ENCODE measurements around the gene ID1.
"Not testable (repeated sequence)": the region's sequence is repeated elsewhere in the genome, so short reads cannot be mapped to it uniquely, and the experiment has no call there.

Gene ID1

DNA sequence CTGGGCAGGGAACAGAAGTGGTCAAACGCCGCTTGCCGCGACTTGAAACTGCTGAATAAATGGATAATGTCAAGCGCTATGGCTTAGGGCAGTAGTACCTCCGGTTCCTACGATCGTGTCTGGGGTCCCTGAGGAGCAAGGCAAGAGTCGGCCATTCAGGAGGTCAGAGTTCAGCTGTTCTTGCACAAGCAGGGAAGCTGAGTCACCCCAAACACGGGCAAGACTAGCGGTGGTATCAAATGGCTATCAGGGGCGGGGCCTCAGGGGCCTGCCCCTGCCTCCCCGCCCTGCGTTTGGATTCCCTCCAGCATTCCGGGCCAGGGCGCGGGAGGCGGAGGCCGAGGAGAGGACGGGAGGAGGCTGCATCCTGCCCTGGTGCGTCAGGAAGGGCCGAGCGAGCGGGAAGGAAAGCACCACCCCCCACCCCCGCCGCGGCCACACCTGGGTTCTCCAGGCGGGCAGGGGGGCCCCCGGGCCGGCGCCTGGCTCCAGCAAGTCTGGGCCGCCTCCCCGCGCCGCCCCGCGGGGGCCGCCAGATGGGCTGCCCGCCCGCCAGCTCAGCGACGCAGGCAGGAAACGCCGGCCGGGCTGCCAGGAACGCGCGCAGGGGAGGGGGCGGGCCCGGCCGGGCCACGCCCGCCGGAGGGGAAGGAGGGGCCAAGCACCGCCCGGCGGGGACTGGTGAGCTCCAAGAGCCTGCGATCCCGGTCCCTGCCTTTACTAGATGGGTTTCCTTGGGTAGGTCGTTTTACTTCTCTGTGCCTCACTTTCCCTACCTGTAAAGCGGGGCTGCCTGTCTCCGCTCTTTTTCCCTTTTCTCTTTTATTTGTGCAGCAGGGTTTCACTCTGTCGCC is 32.2 kb upstream of the ID1 start:
- FAIRE-seq (peak; percentile 63), DNase-seq (ENCODE audit: insufficient read length, low spot score) (peak; percentile 96)

- no peak for DNase-seq (ENCODE audit: insufficient read length, low spot score)
- FAIRE-seq = no peak
Measured at GRCh38 chr20:31573555-31574321, 31.4 kb upstream of the ID1 start.

GRCh38 chr20:31574986-31575385 is 30.1 kb upstream of the ID1 start:
- not testable (repeated sequence) for DNase-seq (ENCODE audit: insufficient read length, low spot score); FAIRE-seq

DNA sequence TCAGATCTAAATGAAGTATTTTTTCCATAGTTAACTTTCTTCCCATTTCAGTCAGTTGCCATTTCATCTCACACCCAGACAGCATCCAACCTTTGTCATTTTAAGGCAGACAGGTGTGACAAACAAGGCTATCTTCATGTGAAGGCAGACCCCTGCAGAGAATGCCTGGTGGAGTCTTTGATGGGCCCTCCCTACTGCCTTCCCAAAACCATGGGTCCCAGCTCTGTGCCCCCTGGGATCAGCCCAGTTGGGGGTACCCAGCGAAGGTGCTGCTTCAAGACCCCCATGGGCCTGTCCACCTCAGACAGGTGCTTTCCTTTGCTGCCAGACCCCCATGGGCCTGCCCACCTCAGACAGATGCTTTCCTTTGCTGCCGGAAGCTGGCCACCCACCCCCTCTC is 28.3 kb upstream of the ID1 start:
- DNase-seq (ENCODE audit: insufficient read length, low spot score) = no peak
- no peak for FAIRE-seq

GRCh38 chr20:31577194-31577593 is 27.9 kb upstream of the ID1 start:
- FAIRE-seq (no peak), DNase-seq (ENCODE audit: insufficient read length, low spot score) (no peak)

DNA sequence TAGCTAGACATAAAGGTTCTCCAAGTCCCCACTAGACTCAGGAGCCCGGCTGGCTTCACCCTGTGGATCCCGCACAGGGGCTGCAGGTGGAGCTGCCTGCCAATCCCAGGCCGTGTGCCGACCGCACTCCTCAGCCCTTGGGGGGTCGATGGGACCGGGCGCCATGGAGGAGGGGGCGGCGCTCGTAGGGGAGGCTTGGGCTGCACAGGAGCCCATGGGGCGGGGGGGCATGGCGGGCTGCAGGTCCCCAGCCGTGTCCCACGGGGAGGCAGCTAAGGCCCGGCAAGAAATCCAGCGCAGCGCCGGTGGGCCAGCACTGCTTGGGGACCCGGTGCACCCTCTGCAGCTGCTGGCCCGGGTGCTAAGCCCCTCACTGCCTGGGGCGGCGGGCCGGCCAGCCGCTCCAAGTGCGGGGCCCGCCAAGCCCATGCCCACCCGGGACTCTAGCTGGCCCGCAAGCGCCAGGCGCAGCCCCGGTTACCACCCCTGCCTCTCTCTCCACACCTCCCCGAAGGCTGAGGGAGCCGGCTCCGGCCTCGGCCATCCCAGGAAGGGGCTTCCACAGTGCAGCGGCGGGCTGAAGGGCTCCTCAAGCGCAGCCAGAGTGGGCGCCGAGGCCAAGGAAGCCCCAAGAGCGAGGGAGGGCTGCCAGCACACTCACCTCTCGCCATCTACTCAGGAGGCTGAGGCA is 26.5 kb upstream of the ID1 start:
- FAIRE-seq (no peak), DNase-seq (ENCODE audit: insufficient read length, low spot score) (no peak)

GRCh38 chr20:31579245-31579644 is 25.8 kb upstream of the ID1 start:
- FAIRE-seq = no peak
- DNase-seq (ENCODE audit: insufficient read length, low spot score) = no peak

DNA sequence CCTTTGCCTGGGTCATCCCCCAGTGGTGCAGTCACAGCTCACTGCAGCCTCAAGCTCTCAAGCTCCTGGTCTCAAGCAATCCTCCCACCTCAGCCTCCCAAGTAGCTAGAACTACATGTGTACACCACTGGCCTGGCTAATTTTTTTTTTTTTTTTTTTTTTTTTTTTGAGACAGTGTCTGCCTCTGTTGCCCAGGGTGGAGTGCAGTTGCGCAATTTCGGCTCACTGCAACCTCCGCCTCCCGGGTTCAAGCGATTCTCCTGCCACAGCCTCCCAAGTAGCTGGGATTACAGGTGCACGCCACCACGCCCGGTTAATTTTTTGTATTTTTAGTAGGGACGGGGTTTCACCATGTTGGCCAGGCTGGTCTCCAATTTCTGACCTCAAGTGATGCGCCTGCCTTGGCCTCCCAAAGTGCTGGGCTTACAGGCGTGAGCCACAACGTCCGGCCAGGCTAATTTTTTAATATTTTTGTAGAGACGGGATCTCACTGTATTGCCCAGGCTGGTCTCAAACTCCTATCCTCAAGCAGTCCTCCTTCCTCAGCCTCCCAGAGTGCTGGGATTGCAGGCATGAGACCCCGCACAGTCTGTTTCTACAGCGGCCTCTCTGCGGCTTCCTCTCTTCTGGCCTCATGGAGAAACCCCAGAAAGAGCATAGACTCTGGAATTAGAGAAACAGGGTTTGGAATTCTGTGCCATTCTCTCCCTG is 25.0 kb upstream of the ID1 start:
- not testable (repeated sequence) for DNase-seq (ENCODE audit: insufficient read length, low spot score); FAIRE-seq

- no peak for FAIRE-seq
- DNase-seq (ENCODE audit: insufficient read length, low spot score) = no peak
Measured at GRCh38 chr20:31580706-31581105, 24.4 kb upstream of the ID1 start.

- FAIRE-seq (no peak), DNase-seq (ENCODE audit: insufficient read length, low spot score) (no peak)
Measured at GRCh38 chr20:31581391-31581790, 23.7 kb upstream of the ID1 start.

DNA sequence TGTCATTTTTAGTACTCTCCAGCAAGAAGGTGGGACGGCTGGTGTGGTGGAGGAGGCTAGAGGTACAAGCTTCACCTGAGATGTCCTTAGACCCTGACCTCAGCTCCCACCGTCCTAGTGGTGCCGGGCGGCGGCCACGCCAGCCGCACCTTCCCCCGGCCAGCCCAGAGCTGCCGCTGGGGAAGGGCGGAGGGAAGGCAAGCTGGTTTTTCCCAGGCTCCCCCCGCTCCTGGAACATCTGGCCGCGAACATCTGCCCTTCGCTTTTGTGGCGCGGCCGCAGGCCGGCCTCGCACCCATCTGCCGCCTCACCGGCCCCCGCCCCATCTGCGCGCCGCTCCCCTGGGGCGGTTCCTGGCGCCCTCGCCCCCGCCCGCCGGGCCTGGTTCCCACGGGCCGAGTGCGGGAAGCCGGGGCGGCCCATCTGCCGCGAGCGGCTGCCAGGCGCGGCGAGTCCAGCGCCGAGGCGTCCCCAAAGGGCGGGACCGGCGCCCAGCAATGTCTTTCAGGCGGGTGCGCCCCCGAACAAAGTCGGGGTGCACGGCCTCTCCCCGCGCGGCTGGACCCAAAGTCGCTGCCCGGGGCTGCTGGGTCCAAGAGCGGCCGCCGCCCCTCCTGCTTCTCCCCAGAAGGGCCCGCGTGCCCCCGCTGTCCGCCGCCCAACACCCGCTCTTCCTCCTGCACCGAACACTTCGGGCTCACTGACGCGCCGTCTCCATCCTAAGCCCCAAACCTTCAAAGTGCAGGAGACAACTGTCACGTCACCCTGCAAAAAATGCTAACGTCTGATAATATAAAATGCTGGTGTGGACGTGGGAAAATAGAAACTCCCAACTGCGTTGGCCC is 17.3 kb upstream of the ID1 start:
- FAIRE-seq (no peak), DNase-seq (ENCODE audit: insufficient read length, low spot score) (no peak)

DNA sequence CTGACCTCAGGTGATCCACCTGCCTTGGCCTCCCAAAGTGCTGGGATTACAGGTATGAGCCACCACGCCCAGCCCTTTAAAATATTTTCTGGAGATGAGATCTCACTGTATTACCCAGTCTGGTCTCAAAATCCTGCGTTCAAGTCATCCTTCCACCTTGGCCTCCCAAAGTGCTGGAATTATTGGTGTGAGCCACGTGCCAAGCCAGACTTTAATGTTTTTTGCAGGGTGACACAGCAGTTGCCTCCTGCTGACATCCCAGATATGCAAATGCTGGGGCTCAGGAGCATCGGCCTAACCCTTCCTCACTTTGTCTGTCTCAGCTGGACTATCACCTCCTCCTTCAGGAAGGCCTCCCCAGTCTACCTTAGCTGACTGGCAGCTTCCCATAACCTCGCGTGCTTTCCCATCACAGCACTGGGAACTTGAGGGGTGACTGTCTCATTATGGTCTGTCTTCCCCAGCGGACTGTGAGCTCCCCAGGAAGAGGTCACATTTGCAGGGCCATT is 14.3 kb upstream of the ID1 start:
- FAIRE-seq = no peak
- no peak for DNase-seq (ENCODE audit: insufficient read length, low spot score)

- no peak for DNase-seq (ENCODE audit: insufficient read length, low spot score)
Measured at GRCh38 chr20:31593221-31594001, 11.7 kb upstream of the ID1 start.

DNA sequence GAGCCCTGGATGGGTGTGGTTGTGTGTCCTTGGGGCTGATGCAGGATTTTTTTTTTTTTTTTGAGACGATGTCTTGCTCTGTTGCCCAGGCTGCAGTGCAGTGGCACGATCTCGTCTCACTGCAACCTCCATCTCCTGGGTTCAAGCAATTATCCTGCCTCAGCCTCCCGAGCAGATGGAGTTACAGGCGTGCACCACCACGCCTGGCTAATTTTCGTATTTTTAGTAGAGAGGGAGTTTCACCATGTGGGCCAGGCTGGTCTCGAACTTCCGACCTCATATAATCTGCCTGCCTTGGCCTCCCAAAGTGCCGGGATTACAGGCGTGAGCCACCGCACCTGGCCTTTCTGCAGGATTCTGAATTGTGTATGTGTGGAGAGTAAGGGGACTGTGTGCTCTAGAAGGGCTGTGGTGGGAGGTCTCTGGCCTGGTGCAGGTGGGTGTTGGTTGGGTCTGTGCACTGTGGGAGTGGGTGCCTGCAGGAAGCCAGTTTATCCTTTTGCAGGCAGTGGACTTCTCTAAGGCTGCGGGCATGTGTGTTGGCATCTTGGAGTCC is 11.0 kb upstream of the ID1 start:
- DNase-seq (ENCODE audit: insufficient read length, low spot score) (no peak), FAIRE-seq (no peak)

More at GRCh38 chr20:31593221-31594001, 11.7 kb upstream of the ID1 start:
- no peak for FAIRE-seq

DNA sequence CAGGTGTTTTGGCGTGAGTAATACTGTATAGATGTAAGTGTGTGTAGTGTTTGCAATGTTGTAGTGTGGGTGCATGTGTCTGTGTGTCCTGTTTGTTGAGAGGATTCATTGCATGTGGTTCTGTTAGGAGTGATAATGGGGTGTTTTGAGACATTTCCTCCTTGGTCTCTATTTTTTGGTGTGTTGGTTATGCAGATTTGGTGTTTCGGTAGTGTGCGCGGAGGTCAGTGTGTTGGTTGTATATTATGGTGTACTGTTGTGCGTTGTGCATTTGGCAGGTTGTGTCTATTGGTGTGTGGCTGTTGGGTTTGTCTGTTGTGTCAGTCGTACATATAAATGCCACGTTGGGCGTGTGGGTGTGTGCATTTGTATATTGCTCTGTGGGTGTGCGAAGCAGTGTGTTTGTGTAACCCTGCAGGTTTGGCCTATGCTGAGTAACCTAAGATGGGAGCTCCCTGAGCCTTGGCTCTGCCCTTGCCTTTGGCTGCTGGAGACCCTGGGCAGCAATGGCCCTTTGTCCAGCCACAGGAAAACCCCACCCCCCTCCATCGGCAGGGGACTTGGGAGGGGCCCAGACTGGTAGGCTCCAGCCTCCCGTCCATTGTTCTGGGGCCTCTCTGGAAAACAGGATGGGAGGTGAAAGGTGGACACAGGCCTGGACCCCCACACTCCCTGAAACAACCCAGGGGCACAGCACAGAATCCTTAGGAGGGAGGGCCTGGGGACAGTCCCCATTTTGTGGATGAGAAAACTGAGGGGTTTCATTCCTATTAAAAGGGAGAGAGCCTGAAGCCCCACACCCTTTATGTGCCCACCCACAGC is 10.3 kb upstream of the ID1 start:
- FAIRE-seq (no peak), DNase-seq (ENCODE audit: insufficient read length, low spot score) (no peak)

DNA sequence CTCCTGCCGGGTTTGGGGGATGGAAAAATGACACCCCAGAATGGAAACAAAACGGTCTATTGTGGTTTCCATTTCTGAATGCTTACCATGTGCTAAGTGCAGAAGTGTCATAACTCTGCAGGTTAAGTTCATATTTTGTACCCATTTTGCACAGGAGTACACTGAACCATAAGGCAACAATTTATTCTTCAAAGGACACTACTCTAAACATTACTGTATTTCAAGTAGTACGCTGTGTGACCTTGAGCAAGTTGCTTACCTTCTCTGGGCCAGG is 9.8 kb upstream of the ID1 start:
- FAIRE-seq = no peak

DNA sequence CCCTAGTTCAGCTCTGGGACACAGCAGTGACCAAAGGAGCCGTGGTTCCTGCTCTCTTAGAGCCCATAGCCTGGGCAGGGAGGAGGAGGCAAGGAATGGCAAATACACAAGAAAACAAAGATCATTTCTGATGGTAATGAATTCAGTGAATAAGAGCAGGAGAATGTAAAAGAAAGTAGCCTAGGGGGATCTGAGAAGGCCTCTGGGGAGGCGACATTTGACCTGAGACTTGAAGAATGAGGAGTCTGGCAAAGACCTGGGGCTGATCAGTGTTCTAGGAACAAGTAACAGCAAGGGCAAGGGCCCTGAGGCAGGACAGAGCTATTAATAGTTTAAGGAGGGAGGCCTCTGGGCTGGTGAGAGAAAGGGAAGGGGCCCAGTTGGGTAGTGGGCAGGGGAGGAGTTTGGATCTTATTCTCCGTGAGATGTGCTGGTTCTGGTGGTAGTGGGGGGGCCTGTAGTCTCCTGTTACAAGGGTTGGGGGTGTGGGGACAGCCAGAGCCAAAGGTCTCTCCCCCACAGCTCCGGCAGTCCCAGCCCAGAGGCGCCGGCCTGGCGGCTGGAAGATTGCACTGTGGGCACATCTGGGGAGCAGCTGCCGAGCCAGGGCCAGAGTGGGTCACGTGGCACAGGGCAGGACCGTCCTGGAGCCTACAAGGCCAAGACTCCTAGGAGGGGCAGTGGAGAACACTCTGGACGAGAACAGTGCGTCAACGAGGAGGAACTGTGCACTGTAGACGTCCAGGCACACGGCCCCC is 9.3 kb upstream of the ID1 start:
- DNase-seq (ENCODE audit: insufficient read length, low spot score) (no peak), FAIRE-seq (no peak)

More for the DNA sequence above, 9.8 kb upstream of the ID1 start:
- DNase-seq (ENCODE audit: insufficient read length, low spot score) = no peak

Measured in GM19239 (cell line).